GM10266 (cell line): ENCODE data around the gene SC5D.

Experiments used
- DNase-seq: peaks from one replicate; pipeline ENCODE4 v3.0.0; 2012; ENCODE audit errors: extremely low spot score
- TF ChIP-seq, protein P1 (sequence below): IDR thresholded peaks from 2 replicates; pipeline ENCODE4 v1.5.1; 2012; ENCODE audit warnings: mild to moderate bottlenecking, low read depth; ENCODE audit not compliant: control insufficient read depth, insufficient read depth; ENCODE audit errors: missing control alignments

Gene SC5D

DNA sequence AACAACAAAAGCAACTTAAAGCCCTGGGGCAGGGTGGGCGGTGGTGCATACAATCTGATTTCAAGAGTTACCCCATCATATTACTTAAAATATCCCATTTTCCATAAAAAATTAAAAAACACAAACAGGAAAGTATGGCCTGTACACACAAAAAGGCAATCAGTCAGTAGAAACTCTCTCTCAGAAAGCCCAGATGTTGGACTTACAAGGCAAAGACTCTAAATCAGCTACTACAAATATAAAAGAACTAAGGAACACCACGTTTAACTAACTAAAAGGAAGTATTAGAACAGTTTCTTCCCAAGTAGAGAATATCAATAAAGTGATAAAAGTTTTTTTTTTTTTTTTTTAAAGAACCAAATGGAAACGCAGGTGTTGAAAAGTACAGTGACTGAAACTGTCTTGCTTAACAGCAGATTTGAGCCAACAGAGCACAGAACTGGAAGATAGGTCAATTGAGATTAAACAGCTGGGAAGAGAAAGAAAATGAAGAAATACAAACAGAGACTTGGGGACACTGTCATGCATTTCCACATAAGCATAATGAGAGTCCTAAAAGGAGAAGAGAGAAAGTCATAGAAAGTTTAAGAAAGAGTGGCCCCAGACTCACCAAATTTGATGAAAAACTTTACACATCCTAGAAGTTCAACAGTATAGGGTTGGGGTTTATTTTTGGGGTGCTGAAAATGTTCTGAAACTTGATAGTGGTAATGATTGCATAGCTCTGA lies 8.6 kb downstream of the SC5D start:
- no peak for DNase-seq
- TF ChIP-seq, protein P1, sequence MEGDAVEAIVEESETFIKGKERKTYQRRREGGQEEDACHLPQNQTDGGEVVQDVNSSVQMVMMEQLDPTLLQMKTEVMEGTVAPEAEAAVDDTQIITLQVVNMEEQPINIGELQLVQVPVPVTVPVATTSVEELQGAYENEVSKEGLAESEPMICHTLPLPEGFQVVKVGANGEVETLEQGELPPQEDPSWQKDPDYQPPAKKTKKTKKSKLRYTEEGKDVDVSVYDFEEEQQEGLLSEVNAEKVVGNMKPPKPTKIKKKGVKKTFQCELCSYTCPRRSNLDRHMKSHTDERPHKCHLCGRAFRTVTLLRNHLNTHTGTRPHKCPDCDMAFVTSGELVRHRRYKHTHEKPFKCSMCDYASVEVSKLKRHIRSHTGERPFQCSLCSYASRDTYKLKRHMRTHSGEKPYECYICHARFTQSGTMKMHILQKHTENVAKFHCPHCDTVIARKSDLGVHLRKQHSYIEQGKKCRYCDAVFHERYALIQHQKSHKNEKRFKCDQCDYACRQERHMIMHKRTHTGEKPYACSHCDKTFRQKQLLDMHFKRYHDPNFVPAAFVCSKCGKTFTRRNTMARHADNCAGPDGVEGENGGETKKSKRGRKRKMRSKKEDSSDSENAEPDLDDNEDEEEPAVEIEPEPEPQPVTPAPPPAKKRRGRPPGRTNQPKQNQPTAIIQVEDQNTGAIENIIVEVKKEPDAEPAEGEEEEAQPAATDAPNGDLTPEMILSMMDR, result no peak

DNA sequence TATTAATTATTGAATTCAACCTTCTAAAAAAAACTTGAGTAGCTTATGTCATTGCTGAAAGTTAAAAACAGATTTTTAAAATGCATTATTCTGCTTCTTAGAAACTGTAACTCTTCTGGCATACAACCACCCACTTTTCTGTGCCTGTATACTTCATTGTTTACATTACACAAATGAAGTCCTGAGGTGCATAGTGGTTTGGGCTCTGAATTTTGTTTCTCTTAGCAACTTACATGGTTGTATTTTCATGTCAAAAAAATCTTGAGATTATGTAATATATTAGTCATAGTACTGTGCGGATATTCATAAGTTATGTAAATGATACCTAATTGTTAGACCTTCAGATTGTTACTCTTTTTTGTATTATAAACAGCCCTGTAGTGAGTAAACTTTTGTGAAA lies 12.2 kb downstream of the SC5D start:
- TF ChIP-seq, protein P1, result no peak
- no peak for DNase-seq

DNA sequence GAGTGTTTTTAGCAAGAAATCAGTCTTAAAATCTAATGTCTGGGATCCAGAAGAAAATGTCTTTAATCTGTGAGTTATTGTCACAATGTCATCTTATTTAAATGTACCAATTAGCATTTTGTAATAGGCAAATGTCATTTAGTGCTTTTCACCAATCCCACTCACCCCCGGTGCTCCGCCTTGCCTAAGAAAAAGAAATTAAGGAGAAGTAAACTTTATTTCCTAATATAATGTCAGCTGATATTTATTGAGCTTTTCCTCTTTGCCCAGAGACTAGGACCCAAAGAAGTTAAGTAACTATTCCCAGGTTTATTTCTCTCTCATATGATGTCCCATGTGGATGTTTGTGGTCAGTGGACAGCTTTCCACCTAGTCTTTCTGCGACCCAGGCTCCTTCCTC lies 16.2 kb downstream of the SC5D start:
- TF ChIP-seq, protein P1, result no peak
- no peak for DNase-seq

DNA sequence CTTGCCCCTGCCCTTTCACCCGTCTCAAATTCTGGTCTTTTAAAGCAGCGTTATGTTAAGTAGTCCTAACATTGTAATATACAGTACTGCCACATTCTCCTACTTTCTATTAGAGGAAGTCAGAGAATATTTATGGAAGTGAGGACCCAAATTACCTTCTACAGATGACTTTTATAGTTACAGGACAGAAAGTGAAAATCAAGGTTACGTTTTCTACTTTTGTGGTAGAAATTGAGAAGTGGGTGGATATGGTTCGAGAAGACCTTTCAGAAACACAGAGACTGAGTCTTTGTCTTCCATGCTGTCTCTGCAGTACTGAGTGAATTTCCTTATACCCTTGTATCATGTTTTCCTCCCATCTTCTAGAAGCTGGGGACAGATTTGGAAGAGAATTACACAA lies 17.1 kb downstream of the SC5D start:
- DNase-seq, result peak; percentile 61

DNA sequence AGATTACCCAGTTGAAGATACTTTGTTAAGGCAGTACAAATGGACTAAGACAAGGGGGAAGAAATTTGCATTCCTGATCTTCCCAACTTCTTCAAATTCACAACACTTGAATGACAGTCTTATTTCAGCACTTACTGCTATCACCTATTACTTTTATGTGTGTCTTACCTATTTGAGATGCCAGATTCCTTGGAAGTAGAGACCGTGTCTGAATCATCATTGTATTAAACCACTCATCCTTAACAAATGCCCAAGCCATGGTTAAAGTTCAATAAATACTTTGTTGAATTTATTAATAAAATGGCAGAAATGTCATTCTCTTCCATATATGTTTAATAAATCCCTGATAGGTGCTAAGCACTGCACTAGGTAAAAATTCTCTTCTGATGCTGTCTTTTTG lies 18.3 kb downstream of the SC5D start:
- TF ChIP-seq, protein P1, result no peak
- DNase-seq, result no peak

More for the DNA sequence above, 17.1 kb downstream of the SC5D start:
- TF ChIP-seq, protein P1, result no peak

DNA sequence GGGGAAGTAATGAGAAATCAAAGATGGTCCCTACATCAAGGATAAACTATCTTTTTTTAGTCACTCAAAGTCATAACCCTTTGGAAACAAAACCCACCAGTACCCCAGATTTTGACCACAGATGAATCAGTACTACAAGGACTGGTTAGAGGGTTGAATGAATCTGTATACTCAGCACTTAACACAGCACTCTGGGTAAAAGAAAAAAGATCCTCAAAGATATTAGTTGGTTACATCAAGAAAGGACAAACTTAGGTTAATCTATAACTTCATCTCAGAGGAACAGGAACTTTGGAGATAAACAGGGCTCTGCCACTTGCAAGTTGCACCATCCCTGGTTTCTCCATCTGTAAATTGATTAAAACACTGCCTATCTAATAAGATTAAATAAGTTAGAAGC lies 18.8 kb downstream of the SC5D start:
- TF ChIP-seq, protein P1, result no peak
- DNase-seq, result no peak

DNA sequence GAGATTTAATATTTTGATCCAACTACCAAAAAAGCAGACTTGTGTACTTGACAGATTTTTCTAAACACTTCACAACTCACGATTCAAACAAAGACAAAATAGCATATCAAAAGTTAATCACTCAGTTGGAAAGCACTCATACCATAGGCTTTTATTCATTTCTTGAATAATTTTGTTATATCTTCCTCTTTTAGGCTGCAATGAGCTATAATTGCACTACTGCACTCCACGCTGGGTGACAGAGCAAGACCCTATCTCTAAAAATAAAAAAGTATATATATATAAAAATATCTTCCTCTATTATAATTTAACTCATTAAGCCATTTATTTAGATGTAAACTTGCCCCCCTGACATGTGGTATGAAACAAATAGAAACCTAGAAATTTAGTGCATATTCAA lies 19.9 kb downstream of the SC5D start:
- TF ChIP-seq, protein P1, result no peak
- no peak for DNase-seq
